SU-DHL-6 (cell line): Measurements from ENCODE around the gene LRRK1.

Experiments
- H2AFZ ChIP-seq: fragments of 200-600 bp; sonication (generic); 2 replicates; pipeline ENCODE4 v1.6.1; 2014; ENCODE audit warnings: low read depth, mild to moderate bottlenecking, moderate library complexity, mixed read lengths, antibody characterized with exemption, low read length; ENCODE audit not compliant: severe bottlenecking
- H3F3A ChIP-seq: fragments of 200-600 bp; shearing (Covaris generic); 2 replicates; pipeline ENCODE4 v1.6.0; 2016; ENCODE audit warnings: antibody characterized with exemption, mild to moderate bottlenecking; ENCODE audit not compliant: insufficient read depth
- H3K27ac ChIP-seq: fragments of 200-600 bp; sonication (generic); 2 replicates; pipeline ENCODE4 v1.5.1; 2016; ENCODE audit warnings: low read depth, mild to moderate bottlenecking, low read length, moderate library complexity, mixed read lengths
- H3K27me3 ChIP-seq: fragments of 200-600 bp; sonication (generic), shearing (Covaris generic); 2 replicates; pipeline ENCODE4 v1.6.0; 2014; ENCODE audit warnings: mild to moderate bottlenecking, low read length
- H3K36me3 ChIP-seq: fragments of 200-600 bp; sonication (generic); 2 replicates; pipeline ENCODE4 v1.6.1; 2014; ENCODE audit warnings: mild to moderate bottlenecking, low read length, mixed read lengths
- H3K4me2 ChIP-seq: fragments of 300-600, 200-600 bp; shearing (Covaris generic), sonication (generic); 2 replicates; pipeline ENCODE4 v1.6.0; 2014; ENCODE audit warnings: low read length, low read depth, mild to moderate bottlenecking; ENCODE audit not compliant: poor library complexity, severe bottlenecking
- H3K4me3 ChIP-seq: fragments of 200-600 bp; sonication (generic); 2 replicates; pipeline ENCODE4 v1.5.1; 2014; ENCODE audit warnings: antibody characterized with exemption, low read length, mild to moderate bottlenecking, mixed read lengths; ENCODE audit not compliant: insufficient read depth, poor library complexity, severe bottlenecking
- H3K79me2 ChIP-seq: fragments of 200-600 bp; sonication (generic); 2 replicates; pipeline ENCODE4 v1.6.1; 2014; ENCODE audit warnings: mild to moderate bottlenecking, low read length, moderate library complexity; ENCODE audit not compliant: insufficient read depth
- H3K9ac ChIP-seq: fragments of 200-600 bp; sonication (generic); 2 replicates; pipeline ENCODE4 v1.7.0; 2014; ENCODE audit warnings: mild to moderate bottlenecking, low read length
- H3K9me2 ChIP-seq: fragments of 200-600 bp; sonication (generic); replicated peaks from 2 replicates; pipeline ENCODE4 v1.6.1; 2014; ENCODE audit warnings: low read length; ENCODE audit not compliant: insufficient read depth
- H3K9me3 ChIP-seq: fragments of 200-600 bp; sonication (generic); 2 replicates; pipeline ENCODE4 v1.6.1; 2014; ENCODE audit warnings: low read length, mixed read lengths; ENCODE audit not compliant: insufficient read depth
- H4K20me1 ChIP-seq: fragments of 200-600 bp; sonication (generic); 2 replicates; pipeline ENCODE4 v1.6.1; 2014; ENCODE audit warnings: low read depth, mild to moderate bottlenecking, antibody characterized with exemption, low read length, moderate library complexity, mixed read lengths
- CTCF ChIP-seq: fragments of 200-600 bp; sonication (generic); IDR thresholded peaks from one replicate; pipeline ENCODE4 v1.5.1; 2017; ENCODE audit warnings: antibody characterized with exemption, mild to moderate bottlenecking, low read length, moderate library complexity; ENCODE audit not compliant: insufficient read depth, poor library complexity, severe bottlenecking
- EZH2phosphoT487 ChIP-seq: fragments of 200-600 bp; sonication (generic), shearing (Covaris generic); conservative IDR thresholded peaks from 2 replicates; pipeline ENCODE4 v1.6.1; 2018; ENCODE audit warnings: mild to moderate bottlenecking, antibody characterized with exemption, low read length, moderate library complexity, mixed read lengths

LRRK1 gene

GRCh38 chr15:100889385-100890050 lies 29.6 kb upstream of the LRRK1 start:
- no peak overlapping the region for H3K4me2 ChIP-seq
- TF ChIP-seq CTCF (no peak), EZH2phosphoT487 (no peak)
- H3K4me3 ChIP-seq, result no peak overlapping the region
- no peaks in the 10 kb centered on the region for H4K20me1 ChIP-seq
- no peaks in the 10 kb centered on the region for H3K36me3 ChIP-seq
- no peak overlapping the region for H3K9ac ChIP-seq
- H2AFZ ChIP-seq, result no peak overlapping the region
- H3K79me2 ChIP-seq, result no peaks in the 10 kb centered on the region
- H3K9me2 ChIP-seq, result no peaks in the 10 kb centered on the region
- H3F3A ChIP-seq, result no peaks in the 10 kb centered on the region
- H3K27me3 ChIP-seq, result no peaks in the 10 kb centered on the region
- no peak overlapping the region for H3K27ac ChIP-seq
- no peaks in the 10 kb centered on the region for H3K9me3 ChIP-seq

- no peaks in the 10 kb centered on the region for H3K79me2 ChIP-seq
- H3K4me3 ChIP-seq, result no peak overlapping the region
- H3K27ac ChIP-seq, result no peak overlapping the region
- H3K9me2 ChIP-seq, result no peaks in the 10 kb centered on the region
- TF ChIP-seq EZH2phosphoT487 (no peak), CTCF (no peak)
- H3F3A ChIP-seq, result no peaks in the 10 kb centered on the region
- H4K20me1 ChIP-seq, result no peaks in the 10 kb centered on the region
- H3K27me3 ChIP-seq, result no peaks in the 10 kb centered on the region
- H3K9me3 ChIP-seq, result no peaks in the 10 kb centered on the region
- no peak overlapping the region for H3K9ac ChIP-seq
- no peak overlapping the region for H3K4me2 ChIP-seq
- H2AFZ ChIP-seq, result no peak overlapping the region
- no peaks in the 10 kb centered on the region for H3K36me3 ChIP-seq
These were observed 29.0 kb upstream of the LRRK1 start for GRCh38 chr15:100890051-100890720.

- no peak overlapping the region for H3K27ac ChIP-seq
- no peaks in the 10 kb centered on the region for H3K27me3 ChIP-seq
- no peak overlapping the region for H3K4me3 ChIP-seq
- H3K36me3 ChIP-seq, result no peaks in the 10 kb centered on the region
- no peaks in the 10 kb centered on the region for H3K9me2 ChIP-seq
- no peak overlapping the region for H3K4me2 ChIP-seq
- H3K9ac ChIP-seq, result no peak overlapping the region
- H3F3A ChIP-seq, result no peaks in the 10 kb centered on the region
- no peaks in the 10 kb centered on the region for H4K20me1 ChIP-seq
- H3K9me3 ChIP-seq, result no peaks in the 10 kb centered on the region
- TF ChIP-seq CTCF (no peak), EZH2phosphoT487 (no peak)
- no peak overlapping the region for H2AFZ ChIP-seq
- H3K79me2 ChIP-seq, result no peaks in the 10 kb centered on the region
These were observed 28.3 kb upstream of the LRRK1 start for GRCh38 chr15:100890850-100891249.
